AML-193 (cell line): Measurements from ENCODE around the gene ABTB2.

Experiments
- DNase-seq, 2 experiments: peaks; one replicate each; lab custom pipeline; 2025; lab: John Stamatoyannopoulos, UW

ABTB2 gene

DNA sequence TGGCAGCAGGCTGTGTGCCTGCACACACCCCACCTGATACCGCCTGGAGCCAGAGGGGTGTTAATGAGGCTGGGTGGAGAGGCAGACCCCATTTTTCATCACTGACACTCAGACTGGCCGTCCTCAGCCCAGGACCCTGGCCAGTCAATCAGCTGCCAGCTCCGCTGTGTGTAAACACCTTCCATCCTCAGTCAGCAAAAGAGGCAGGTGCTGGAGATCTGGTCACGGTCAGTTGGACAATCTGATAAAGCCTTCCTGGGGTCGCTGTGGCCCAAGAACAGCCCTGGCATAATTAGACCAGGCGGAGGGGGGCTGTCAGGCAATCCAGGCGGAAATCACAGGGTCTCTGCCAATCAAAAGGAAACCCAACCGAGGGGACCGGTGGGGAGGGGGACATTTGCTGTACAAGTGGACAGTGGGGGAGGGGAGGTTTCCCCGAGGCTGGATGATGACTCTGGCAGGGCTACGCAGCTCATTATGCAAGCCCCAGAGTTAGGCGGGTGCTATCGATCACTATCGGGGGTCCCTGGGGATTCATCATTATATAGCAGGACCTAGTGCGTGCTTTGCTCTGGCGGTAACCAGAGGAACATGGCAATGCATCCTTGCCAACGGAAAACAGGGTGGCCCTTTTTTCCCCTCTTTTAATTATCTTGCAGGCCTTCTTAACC lies 72.9 kb downstream of the ABTB2 start:
- no peak for DNase-seq

DNA sequence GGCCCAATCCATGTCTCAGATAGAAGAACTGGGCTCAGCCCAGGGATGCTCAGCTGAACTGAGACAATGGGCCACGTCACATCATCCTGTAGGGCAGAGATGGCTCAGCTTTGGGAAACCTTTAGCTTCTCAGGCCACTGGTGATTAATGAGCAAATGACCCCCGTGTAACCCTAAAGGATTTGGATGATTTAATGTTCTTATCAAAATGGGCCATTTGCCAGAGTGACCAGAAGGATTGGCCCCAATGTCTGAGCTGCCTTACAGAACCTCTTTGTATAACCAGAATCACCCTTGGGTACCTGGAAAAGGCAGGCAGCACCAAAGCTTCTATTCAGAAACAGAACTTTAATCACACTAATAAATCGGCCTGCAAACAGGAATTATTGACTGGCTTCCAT lies 73.7 kb downstream of the ABTB2 start:
- DNase-seq: no peak

DNA sequence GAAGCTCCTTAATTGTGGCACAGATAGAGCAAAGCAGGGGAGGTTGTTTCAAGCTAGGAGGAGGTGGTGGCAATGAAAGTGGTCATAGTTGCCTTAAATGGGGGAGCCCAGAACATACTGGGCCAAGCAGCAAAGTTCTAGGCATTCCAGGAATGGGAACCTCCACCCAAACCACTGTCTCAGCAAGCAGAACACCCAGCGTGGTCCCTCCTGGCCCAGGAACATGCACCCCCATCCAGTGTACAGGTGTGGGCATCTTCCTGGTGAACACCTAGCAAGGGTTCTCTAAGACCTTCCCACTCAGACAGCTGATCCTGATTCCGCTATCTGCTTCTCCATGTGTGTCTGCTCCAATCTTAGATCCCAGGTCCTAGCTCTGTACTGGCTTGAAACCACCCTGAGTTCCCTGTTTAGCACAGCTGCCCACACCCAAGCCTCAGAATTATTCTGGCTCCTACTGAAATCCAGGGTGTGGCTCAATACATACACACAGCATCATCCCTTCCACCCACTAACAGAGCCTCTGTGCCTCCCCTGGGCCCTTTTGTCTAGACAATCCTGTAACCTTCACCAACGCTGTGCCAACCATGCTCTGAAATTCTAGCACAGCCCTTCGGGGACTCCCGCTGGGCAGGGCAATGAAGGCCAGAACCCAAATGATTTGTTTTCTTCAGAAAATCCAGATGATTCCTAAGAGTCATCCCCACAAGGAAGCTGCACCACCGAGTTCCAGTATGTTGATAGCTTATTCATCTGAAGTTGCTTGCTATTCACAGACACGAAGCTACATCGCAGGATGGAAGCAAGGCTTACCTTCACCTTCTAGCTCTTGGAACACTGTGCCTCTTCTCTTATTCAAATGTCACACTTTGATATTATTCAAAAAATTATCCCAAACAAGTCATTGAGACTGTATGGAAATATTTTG lies 76.6 kb downstream of the ABTB2 start:
- no peak for DNase-seq

DNA sequence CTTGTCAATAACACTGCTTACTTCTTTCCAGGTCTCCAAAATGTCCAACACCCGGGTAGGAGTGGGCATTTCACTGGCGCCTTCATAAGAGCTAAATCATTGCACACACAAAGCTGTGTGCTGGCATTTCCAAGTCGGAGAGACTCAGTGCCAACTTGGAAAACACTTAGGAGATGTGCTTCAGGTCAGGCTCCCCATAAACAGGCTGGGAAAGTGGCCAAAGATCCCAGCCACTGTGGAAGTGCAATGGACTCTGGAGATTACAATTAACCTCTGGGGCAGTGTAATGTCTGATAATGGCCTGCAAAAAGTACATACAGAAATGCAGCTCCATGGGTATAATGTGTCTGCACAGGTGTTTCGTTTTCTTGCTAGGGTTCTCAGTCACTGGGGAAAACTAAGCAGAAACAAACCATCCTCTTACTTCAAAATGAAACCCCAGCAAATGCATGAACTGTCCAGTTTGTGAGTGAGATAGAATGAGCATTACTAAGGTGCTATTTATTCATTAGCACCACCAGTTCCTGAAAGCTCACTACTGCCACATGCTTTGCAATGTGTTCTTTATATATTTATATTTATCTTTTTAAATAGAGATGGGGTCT lies 79.0 kb downstream of the ABTB2 start:
- DNase-seq: no peak

DNA sequence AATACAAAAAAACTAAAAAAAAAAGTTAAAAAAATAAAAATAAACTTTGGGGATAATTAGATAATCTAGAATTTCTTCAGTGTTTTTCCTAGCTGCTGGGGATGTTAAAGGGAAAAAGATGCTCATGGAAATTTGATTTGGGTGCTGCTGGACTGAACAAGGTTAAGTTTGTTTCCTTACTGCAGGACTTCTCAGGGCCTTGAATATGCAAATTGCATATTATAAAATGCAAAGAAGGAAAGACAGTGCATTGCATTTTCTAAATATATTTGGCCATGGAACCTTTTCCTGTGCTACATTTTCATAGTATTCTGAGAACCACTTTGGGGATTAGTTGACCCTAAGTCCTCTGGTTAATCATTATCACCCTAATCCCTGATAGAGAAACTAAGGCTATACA lies 79.6 kb downstream of the ABTB2 start:
- DNase-seq: no peak

DNA sequence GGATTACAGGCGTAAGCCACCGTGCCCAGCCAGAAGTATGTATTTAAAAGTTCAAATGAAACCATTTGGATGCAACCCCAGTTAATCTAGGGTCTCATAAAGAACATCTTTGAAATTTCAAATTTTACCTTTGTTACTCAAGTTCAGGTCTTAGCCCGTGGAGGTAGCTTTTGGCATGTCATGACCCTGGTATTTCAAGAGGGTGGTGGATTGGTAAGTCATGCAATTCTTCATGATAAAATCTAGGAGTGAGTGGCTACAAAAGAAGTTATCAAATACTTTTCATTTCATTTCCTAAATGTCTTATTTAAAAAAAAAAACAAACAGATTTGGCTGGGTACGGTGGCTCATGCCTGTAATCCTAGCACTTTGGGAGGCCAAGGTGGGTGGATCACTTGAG lies 80.6 kb downstream of the ABTB2 start:
- no peak for DNase-seq

DNA sequence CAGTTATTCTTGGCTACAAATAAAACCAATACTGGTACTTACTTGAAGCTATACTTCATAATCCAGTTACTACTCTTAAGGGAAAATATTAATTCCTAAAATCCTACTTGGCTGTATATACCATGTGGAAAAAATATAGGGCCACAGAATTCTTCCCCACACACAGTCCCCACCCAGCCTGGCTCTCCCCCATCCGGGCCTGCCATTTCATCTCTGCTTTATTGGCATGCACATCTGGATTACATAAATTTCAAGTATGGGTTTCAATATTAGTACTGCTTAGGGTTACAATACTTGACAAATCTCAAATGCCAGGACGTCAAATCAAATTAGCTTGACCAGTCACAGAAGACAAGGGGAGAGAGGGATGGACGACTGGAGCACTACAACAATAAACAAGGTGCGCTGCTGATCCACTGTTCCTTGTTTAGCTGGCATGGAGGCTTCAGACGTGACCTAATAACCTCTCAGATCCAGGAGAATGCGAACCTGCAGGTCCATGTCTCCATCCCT lies 81.4 kb downstream of the ABTB2 start:
- DNase-seq: no peak

DNA sequence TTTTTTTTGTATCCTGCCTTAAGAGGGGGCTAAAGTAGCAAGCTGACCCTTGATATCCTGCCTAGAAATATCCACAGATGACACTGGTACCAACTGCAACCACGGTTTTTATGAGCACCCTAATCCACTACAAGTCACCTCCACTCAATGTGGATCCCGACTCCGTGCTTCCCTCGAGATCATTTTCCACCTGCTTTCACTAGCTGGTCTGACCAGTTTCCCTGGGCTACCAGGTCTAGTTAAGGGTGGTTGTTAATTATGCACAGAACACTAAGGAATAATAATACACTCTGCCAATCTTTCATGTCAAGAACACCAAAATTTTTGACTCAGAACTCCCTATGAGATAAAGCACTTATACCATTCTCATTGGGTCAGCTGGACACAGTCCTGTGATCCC lies 82.3 kb downstream of the ABTB2 start:
- DNase-seq: no peak

DNA sequence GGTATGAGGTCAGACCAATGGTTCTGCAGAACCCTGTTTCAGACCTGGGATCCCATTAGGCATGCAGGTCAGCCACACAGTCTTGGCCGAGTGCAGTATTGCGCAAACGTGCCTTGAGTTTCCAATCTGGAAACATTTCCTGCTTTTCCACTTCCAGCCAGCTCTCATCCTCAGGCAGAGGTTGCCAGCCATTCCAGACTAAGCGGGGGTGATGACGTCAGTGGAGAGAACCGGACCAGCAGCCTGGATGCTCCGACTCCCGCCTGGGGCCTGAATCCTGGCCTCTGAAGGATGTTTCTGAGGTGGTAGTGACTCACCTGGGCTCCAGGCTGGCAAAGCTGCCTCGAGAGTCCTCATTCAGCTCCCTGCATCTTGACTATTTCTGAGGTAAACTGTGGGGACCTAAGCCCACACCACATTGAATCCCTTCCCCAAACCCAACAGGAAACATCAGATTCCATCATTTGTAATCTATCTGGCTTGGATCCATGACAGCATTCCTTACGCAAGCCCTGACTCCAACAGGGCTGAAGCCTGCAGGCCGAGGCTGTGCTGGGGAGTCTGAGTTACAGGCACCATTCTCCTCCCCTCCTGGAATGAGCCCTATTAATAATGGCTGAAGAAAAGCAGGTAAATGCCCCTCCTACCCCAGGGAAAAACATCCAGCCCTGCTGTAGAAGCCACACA lies 83.0 kb downstream of the ABTB2 start:
- no peak for DNase-seq

DNA sequence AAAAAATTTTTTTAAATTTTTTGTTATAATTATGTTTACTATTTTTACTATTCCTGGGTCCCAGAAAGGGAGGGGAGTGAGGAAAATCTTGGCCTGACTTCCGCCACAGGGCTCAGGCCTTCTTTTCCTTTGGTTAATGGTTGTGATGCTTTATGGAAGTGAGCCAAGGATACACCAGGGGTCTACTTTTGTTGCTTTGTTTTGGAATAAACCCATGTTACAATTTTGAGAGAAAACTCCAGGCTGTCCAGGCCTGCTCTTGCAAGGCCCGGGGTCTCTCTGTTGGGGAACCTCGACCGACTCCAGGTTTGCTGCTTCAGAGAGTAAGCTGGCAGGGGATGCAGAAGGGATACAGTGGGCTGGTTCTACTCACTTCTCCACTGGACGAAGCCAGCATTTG lies 84.7 kb downstream of the ABTB2 start:
- no peak for DNase-seq

DNA sequence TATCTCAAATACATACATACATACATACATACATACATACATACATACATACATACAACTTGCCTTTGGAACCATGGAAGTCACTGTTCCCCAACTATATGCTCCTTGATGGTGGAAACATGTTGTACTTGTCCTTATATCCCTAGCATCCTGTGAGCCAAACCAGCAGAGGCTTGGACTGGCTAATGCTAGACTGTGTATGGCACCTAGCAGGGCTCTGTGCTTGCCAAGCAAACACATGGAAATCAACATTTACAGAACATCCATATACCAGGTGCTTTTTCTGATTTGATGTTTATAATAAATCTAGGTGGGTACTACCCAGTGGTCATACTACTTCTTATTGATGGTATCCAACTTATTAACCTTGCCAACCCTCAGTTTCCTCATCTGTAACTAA lies 86.1 kb downstream of the ABTB2 start:
- DNase-seq: no peak

DNA sequence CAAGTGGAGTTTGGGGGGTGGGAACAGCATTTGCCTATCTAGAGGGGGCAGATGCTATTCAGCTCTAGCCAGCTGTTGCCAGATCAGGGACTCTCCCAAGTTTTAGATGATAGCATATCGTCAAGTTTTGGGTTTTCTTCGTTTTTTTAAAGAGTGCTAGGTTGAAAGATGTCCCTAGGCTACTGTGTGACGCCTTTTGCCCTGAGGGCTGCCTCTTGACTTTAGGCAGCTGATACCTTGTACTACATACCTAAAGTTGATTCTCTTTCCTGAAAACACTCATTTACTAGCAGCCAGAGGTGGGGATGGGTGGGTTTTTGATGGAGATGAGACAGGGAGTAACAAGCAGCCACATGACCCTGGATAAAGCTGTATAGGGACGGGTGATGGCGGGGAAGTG lies 87.1 kb downstream of the ABTB2 start:
- no peak for DNase-seq

DNA sequence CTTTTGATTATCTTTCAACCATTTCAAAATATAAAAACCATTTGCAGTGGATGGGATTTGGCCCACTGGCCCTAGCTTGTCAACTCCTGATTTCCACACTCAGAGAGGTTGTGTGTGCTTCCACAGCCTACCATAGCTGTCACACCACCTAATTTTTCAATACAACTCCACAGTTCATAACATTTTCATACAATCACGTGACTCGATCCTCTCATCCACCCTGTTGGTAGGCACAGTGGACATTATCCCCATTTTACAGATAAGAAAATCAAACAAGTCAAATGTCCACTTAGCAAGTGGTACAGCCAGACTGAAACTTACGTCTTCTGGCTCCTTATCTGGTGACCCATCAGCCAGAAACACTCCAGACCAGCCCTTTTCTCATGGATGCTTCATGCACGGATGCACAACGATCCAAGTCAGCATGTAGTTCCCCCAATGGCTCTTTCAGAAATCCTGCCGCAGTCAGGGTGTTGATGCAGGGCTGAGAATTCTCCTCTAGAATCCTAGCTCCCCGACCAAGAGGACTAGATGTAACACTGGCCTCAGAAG lies 88.0 kb downstream of the ABTB2 start:
- no peak for DNase-seq

DNA sequence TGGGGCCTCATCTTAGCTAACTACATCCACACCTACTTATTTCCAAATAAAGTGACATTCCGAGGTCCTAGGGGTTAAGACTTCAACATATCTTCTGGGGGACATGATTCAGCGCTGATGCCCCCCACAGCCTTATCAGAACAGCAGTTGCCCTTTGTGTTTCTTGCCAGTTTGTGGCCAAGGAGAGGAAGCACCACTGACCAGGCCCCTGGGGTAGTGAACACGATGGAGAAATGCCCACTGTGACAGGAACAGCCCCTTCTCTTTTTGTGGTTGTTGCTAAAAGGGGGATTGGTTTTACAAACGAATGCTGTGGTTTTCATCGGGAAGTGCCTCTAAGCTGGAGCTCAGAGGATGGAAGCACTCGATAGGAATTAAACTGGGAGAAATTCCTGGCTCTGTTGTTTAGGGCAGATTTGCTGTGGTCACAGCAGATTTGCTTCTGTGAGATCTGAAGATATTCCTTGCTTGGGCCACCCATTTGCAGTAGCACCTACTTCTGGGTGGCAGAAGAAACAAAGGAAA lies 88.8 kb downstream of the ABTB2 start:
- DNase-seq: peak; percentile 34 to 43

DNA sequence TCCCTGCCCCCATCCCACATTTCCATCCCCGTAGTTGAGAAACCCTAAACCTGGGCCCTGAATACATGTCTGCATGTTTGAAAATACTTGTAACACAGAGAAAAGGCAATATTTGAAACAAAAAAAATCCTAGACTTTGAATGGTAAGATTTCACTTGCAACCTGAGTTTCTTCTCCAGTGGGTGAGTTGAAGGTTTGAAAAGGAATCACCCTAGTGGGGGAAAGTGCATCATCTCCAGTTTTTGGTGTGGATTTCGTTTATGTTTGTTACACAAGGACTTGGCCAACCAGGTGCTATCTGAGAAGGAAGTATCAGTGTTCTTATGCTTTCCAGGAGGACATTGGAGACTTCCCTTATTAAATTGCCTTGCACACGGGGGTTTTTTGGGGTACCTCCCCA lies 90.4 kb downstream of the ABTB2 start:
- peak in 1 of 2 experiments; percentile 6 for DNase-seq

DNA sequence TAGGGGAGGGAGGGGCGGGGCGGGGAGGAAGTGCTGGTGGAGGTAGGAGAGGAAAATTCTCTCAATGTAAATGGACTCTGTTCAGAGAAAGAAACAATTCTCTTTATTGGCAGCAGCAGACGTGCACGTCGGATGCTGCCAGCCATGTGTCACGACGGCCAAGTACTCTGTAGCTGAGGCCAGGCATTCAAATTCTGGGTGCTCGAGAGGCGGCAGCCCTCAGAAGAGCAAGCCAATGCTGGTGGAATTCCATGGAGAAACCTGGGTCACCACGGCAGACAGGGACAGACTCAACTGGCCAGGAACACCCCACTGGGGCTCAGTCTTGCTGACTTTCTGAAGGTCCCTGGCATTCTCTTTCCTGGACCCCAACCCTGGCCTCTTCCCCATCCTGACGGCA lies 90.8 kb downstream of the ABTB2 start:
- DNase-seq: no peak

DNA sequence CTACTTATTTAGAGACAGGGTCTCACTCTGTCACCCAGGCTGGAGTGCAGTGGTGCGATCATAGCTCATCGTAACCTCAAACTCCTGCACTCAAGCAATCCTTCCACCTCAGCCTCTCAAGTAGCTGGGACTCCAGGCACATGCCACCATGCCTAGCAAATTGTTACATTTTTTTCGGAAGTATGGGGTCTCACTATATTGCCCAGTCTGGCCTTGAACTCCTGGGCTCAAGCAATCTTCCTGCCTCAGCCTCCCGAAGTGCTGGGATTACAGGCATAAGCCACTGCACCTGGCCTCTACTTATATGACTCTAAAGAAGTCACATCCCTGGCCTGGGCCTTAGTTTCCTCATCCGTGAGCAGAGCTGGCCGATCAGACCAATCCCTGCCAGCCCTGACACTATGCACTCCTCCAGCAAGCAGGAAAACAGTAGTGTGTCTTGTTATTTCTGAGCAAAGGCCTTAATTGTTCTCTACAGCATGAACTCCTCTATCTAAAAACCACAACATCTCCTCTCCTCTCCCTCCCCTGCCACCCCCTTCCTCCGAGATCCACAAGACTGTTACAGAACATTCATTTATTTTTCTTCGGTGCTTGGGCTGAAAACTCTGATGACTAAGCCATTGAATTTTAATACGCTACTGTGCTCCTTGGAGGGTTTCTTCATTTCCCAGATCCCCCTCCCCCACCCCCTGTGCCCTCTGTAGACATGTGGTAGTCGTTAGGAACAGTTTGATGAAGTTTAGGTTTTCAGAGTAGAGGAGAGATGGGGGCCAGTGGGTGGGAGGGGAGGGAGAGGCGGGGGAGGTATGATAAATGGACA lies 91.5 kb downstream of the ABTB2 start:
- DNase-seq: peak; percentile 43 to 57

DNA sequence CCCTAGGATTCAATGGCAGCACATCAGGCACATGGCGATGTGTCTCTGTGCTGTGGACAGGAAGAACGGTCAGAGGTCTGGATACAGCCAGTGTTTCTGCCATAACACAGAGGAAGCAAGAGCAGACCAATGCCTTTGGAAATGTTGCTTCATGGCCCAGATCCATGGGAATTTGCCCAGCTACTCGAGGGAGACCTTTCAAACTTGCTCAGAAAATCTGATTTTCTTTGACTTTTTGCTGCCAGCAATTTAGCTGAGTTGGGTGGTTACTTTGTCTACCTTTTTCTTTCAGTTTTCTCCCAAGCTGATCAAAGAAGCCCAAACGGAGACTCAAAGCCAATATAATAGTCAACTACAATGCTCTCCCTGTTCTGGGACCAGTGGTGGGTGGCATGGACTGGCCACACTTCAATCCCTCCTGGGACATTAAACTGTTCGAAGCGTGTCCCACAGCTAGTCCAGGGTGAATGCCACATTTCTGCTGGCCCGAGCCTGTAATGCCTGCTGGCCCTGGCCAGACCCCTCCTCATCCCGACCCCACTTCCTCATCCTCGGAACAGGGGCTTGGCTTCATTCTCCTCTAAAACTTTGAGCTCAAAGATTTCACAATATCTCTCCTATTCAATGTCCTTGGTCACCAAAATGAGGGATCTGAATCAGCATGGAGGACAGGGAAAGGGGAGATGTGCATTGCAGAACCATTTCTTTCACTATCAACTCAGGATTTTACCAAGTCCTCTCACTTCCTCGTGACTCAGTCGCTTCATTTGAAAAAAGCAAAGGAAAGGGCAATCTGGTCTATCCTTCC lies 93.3 kb downstream of the ABTB2 start:
- no peak for DNase-seq

DNA sequence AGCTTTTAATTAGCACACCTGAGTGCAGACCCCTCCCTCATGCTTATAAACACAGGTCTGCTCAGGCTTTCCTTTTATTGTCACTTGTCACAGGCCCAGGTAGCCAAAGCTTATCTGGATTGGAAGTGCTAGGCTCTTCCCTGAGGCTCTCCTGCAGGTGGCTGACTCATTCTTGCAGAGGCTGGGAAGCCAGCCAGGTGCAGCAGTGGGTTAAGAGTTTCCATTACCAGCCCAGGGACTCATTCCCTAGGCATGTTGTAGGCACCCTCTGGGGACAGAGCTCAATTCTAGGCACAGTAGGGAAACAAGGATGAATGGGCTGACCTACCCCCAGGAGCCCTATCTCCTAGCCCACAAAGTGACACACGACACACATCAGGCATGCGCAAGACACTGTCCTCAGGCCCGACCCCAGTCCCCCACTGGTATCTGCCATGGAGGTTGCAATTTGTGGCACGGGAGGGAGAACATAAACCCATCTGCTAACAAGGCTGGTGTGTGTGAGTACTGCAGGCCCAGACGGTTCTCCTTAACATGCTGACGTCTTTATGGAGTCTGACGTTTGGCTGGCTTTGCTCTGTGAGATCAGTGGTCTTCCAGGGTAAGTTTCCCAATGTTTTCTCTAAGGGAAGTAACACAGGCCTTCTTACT lies 94.2 kb downstream of the ABTB2 start:
- no peak for DNase-seq
